Eye (tissue), 1 donor: ENCODE data around the gene CETP.
"Not testable (repeated sequence)": the region's sequence is repeated elsewhere in the genome, so short reads cannot be mapped to it uniquely, and the experiment has no call there.

Experiments used
- DNase-seq: peaks from one replicate; pipeline ENCODE4 v3.0.0-alpha.2; 2015

The CETP gene

DNA sequence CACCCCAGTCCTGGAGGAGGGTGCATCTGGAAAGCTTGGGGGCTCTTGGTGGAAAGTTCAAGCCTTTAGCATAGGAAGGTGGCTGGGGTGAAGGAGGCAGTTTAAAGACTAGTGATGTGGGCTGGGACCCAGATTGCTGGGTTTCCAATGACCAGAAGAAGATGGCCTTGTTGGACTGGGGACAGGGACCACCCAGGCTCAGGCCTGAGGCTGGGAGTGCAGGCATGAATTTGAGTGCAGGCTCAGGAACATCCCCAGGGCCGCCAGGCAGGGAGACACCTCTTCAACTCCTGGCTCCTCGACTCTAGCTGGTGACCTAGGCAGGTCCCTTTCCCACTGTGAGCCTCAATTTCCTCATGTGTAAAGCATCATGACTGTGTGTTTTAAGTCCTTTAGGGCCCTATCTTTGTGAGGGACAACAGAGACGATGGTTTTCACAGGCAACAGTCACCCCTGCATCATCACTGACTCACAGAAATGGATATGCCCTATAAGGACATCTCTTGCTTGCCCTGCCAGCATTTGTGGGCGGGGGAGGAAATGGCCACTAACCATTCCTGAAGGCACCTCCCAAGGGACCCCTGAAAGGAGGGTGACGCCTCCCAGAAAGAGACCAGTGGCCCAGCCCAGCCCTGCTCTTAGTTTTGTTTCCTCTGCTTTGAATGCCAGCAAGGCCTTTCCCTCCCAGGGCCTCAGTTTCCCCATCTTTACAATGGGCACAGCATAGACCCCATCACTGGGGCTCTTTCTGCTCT is 38.7 kb downstream of the CETP start:
- no peak for DNase-seq

GRCh38 chr16:57001026-57001679 is 39.4 kb downstream of the CETP start:
- no peak for DNase-seq

GRCh38 chr16:57003439-57004386 is 42.0 kb downstream of the CETP start:
- no peak for DNase-seq

- DNase-seq = no peak
Measured at GRCh38 chr16:57004387-57005250, 42.9 kb downstream of the CETP start.

- not testable (repeated sequence) for DNase-seq
Measured at GRCh38 chr16:57005597-57005996, 43.8 kb downstream of the CETP start.

GRCh38 chr16:57007050-57007449 is 45.3 kb downstream of the CETP start:
- DNase-seq = no peak

DNA sequence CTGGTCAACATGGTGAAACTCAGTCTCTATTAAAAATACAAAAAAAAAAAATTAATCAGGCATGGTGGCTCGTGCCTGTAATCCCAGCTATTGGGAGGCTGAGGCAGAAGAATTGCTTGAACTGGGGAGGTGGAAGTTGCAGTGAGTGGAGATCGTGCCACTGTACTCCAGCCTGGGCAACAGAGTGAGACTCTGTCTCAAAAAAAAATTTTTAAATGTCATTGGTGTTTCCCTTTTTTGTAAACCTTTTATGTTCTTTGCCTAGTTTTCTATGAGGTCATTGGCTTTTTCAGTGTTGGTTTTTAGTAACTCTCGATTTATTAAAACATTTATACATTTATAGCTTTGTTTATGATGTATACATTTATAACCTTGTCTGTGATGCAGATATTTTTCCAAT is 45.8 kb downstream of the CETP start:
- no peak for DNase-seq

DNA sequence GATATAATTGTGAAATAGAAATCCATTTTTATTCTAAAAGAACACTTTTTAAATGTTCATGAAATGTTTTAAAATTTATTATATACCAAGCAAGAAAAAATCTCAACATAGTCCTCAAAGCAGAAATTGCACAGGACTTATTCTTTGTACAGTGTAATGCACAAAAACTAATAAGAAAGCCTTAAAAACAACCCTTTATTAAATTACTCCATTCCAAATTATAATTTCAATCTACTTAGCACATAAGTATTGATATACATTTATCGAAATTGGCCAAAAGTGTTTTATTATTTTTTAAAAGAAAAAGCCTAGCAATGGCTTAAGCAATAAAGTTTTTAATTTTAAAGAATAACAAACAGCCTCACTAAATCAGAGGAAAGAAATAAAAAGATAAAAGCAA is 46.7 kb downstream of the CETP start:
- no peak for DNase-seq

DNA sequence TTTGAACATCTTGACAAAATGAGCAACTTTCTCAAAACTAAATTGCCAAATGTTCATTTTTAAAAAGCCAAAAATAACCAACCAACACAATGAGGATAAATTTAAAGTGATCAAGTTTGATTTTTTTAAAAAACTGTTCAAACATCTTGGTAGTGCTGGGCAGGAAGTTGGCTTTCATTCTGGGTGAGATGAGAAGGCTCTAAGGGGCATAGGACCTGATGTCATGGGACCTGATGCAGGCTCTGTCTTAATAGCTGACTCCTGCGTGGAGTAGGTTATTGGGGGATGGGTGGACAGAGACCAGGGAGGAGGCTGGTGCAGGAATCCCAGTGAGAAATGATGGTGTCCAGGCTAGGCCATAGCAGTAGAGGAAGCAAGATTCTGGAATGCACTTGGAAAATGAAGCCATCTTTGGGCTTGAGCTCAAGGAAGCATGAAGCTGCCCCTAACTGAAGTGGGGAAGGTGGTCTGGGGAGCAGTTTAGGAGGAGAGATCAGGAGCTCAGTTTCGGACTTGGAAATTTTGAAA is 48.0 kb downstream of the CETP start:
- DNase-seq = no peak

- no peak for DNase-seq
Measured at GRCh38 chr16:57012353-57012752, 50.6 kb downstream of the CETP start.

- no peak for DNase-seq
Measured at GRCh38 chr16:57013229-57013628, 51.5 kb downstream of the CETP start.

GRCh38 chr16:57013902-57014301 is 52.2 kb downstream of the CETP start:
- no peak for DNase-seq

- no peak for DNase-seq
Measured at GRCh38 chr16:57016301-57016700, 54.6 kb downstream of the CETP start.

GRCh38 chr16:57016831-57017230 is 55.1 kb downstream of the CETP start:
- no peak for DNase-seq

DNA sequence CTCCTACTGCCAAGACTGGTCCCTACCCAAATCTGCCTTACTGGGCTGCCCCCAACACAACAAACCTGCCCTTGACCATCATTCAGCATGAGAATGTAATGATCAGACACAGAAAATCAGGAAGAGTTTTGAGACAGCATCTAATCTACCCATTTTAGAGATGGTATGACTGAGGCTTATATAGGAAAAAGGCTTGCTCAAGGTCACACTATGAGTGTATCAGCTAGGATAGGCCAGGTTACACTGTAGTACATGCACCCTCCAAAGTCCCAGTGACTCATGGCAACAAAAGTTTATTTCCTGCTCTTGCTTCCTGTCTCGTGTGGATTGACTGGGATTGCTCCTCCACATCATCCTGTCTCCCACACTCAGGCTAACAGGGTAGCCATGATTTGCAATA is 55.5 kb downstream of the CETP start:
- no peak for DNase-seq

DNA sequence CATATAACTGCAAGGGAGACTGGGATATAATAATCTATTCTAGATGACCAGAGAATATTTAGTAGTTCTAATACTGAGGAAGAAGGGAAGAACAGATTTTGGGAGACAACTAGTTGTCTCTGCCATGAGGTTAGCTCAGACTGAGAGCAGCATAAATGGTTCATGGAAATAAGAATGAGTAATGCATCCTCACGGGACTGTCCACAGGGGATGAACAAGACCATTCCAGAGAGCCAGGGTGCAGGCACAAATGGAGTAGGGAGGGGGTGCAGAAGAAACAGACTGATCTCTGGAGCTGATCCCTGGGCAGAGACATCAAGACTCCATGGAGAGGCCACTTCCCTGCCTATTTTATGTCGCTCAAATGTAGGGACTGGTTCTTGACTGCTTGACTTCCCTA is 58.0 kb downstream of the CETP start:
- no peak for DNase-seq

DNA sequence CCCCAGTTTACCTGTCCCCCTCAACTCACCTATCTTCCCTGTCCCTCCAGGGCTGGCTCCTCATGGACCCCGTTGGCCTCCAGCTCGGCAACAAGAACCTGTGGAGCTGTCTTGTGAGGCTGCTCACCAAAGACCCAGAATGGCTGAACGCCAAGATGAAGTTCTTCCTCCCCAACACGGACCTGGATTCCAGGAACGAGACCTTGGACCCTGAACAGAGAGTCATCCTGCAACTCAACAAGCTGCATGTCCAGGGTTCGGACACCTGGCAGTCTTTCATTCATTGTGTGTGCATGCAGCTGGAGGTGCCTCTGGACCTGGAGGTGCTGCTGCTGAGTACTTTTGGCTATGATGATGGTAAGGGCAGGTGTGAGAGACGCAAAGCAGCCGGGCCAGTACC is 58.9 kb downstream of the CETP start:
- no peak for DNase-seq

DNA sequence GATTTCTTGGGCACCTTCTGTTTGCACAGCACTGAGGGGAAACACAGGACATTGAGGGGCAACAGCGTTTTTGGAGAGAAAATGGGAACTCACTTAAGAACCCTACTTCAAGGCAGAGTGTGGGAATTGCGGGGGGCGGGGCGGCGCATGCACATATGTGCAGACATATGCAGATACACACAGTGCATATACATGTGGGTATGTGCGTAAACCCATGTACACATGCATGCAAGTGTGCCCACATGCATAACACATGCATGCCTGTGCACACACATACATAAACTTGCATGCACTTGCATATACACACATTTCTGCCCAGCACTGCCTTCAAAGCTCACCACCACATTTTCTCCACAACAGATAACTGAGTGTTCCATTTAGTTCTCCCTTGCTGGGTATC is 60.0 kb downstream of the CETP start:
- no peak for DNase-seq

DNA sequence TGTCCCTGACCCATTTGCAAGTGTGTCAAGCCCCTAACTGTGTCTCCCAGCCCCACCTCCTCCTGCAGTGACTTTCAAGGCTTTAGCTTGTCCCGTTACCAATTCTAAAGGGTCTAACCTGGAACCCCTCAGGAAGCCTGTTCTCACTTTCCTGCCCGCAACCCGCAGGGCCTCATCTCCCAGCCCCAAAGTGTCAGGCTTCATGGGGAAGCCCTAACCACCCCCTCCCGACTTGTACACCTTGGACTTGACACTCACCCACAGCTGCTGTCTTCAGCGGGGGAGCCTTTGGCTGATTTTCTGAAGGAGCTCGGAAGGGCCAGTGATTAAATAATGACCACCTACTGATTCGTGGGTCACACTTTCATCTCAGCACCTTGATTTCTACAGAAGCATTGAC is 60.7 kb downstream of the CETP start:
- no peak for DNase-seq

DNA sequence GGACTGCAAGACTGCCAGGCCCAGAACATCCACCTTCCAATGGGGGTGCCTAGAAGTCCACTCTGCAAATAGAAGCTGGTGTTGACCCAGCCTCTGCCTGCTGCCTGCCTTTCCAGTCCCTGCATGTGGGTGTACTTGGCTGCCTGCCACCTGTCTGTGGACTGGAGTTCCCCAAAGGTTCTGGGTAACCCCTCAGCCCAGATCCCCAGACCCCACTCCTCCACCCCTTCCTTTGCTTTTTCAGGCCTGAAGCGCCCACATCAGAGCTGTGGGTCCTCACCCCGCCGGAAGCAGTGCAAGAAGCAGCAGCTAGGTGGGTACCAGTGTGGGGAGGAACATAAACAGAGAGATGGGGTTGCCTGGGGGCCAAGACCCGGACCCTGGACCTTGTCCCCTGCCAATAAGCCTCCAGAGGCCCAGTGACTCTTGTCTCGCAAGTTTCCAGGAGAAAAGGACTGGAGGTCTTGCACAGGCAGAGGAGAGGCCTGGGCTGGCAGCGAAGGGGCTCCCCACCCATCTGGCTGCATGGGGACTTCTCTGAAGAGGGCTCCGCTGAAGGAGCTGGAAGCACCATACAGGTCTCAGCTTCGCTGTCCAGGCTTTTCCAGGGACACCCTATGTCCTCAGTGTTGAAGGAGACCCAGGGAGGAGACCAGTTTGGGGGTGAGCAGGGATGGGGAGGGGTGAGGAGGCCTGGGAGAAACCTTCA is 61.9 kb downstream of the CETP start:
- no peak for DNase-seq

GRCh38 chr16:57024894-57025680 is 63.3 kb downstream of the CETP start:
- DNase-seq = no peak
